Fibroblast of mammary gland (primary cell): ENCODE measurements around the gene LEKR1.

Experiments
- DNase-seq: peaks from one replicate; pipeline ENCODE4 v3.0.0-alpha.2; 2010; ENCODE audit warnings: low read depth
- H3K4me3 ChIP-seq: 2 replicates; pipeline ENCODE4 v1.5.1; 2011; ENCODE audit warnings: low read depth, mild to moderate bottlenecking, low read length, moderate library complexity; ENCODE audit not compliant: control insufficient read depth
- CTCF ChIP-seq: conservative IDR thresholded peaks from 2 replicates; pipeline ENCODE4 v1.5.1; 2011; ENCODE audit warnings: low read depth, low read length, inconsistent platforms; ENCODE audit not compliant: control insufficient read depth, insufficient read depth

LEKR1 gene

GRCh38 chr3:156987946-156988345 lies 161.8 kb downstream of the LEKR1 start:
- no peak overlapping the region for H3K4me3 ChIP-seq
- no peak for TF ChIP-seq CTCF
- DNase-seq, result no peak

GRCh38 chr3:156997351-156997750 lies 171.2 kb downstream of the LEKR1 start:
- DNase-seq, result peak; percentile 56
- no peak overlapping the region for H3K4me3 ChIP-seq
- no peak for TF ChIP-seq CTCF

- TF ChIP-seq CTCF, result no peak
- no peak overlapping the region for H3K4me3 ChIP-seq
- DNase-seq, result no peak
Observed at GRCh38 chr3:157001221-157001957, 175.2 kb downstream of the LEKR1 start.

- no peak for DNase-seq
- TF ChIP-seq CTCF, result no peak
- no peak overlapping the region for H3K4me3 ChIP-seq
Observed at GRCh38 chr3:157021679-157022078, 195.5 kb downstream of the LEKR1 start.

- DNase-seq, result no peak
Observed at GRCh38 chr3:157023226-157023625, 197.1 kb downstream of the LEKR1 start.

GRCh38 chr3:157026091-157026490 lies 199.9 kb downstream of the LEKR1 start:
- DNase-seq, result no peak
- no peak overlapping the region for H3K4me3 ChIP-seq
- TF ChIP-seq CTCF, result no peak

More at GRCh38 chr3:157023226-157023625, 197.1 kb downstream of the LEKR1 start:
- no peak overlapping the region for H3K4me3 ChIP-seq
- no peak for TF ChIP-seq CTCF
